HEK293 (cell line): Measurements from ENCODE around the gene BBX.

ENCODE experiments used
- CTCF ChIA-PET: fragments of 350-600 bp; formaldehyde crosslinking; extraction: SDS; loops from one replicate; lab custom pipeline; 2021; ENCODE audit warnings: antibody characterized with exemption; lab: Yijun Ruan, JAX
- POLR2A ChIA-PET: fragments of 300-600 bp; formaldehyde crosslinking; extraction: SDS; loops from one replicate; lab custom pipeline; 2020; ENCODE audit warnings: antibody characterized with exemption, inconsistent platforms; lab: Yijun Ruan, JAX
- H3K27ac ChIP-seq: fragments of 200-500 bp; sonication (Bioruptor generic); 2 replicates; pipeline ENCODE4 v1.5.1; 2014; ENCODE audit warnings: low read depth, low read length, control low read depth, inconsistent platforms; ENCODE audit errors: extremely low read depth
- H3K36me3 ChIP-seq, 2 experiments: fragments of 200-500 bp in 1 of 2; sonication (Bioruptor generic) in 1 of 2; 1 replicate in 1 of 2; 2 replicates in 1 of 2; pipeline ENCODE4 v1.5.1; 2014 to 2017; ENCODE audit warnings: inconsistent platforms in 2 of 2, low read length in 2 of 2; ENCODE audit not compliant: control insufficient read depth in 2 of 2, insufficient read depth in 1 of 2
- H3K4me1 ChIP-seq: fragments of 200-500 bp; sonication (Bioruptor generic); 2 replicates; pipeline ENCODE4 v1.5.1; 2014; ENCODE audit warnings: mild to moderate bottlenecking, low read length, inconsistent platforms; ENCODE audit not compliant: control insufficient read depth, insufficient read depth
- H3K4me3 ChIP-seq: 2 replicates; pipeline ENCODE4 v1.5.1; 2011; ENCODE audit warnings: low read depth, mild to moderate bottlenecking, control low read depth, low read length, moderate library complexity
- H3K9me3 ChIP-seq: fragments of 200-500 bp; sonication (Bioruptor generic); 2 replicates; pipeline ENCODE4 v1.5.1; 2014; ENCODE audit warnings: low read depth, low read length, inconsistent platforms; ENCODE audit not compliant: control insufficient read depth, insufficient read depth
- GLI2 ChIP-seq: fragments of 450-650 bp; formaldehyde crosslinking; IDR thresholded peaks from 2 replicates; pipeline ENCODE4; 2017; ENCODE audit warnings: missing biosample characterization, missing genetic modification characterization, low read depth, borderline replicate concordance
- KLF10 ChIP-seq: fragments of 450-650 bp; IDR thresholded peaks from 2 replicates; pipeline ENCODE4 v1.5.1; 2018; ENCODE audit warnings: missing biosample characterization, mild to moderate bottlenecking, missing genetic modification characterization
- MZF1 ChIP-seq: fragments of 450-650 bp; formaldehyde crosslinking; IDR thresholded peaks from 2 replicates; pipeline ENCODE4 v1.5.1; 2017; ENCODE audit warnings: missing biosample characterization, missing genetic modification characterization, borderline replicate concordance
- PRDM1 ChIP-seq: fragments of 450-650 bp; formaldehyde crosslinking; IDR thresholded peaks from 2 replicates; pipeline ENCODE4; 2016; ENCODE audit warnings: missing biosample characterization, missing genetic modification characterization
- SCRT1 ChIP-seq: fragments of 450-650 bp; formaldehyde crosslinking; IDR thresholded peaks from 2 replicates; pipeline ENCODE4 v1.5.1; 2016; ENCODE audit warnings: missing biosample characterization, missing genetic modification characterization, borderline replicate concordance
- YY1 ChIP-seq: fragments of 450-650 bp; formaldehyde crosslinking; IDR thresholded peaks from 2 replicates; pipeline ENCODE4 v1.5.1; 2018; ENCODE audit warnings: missing biosample characterization, missing genetic modification characterization
- ZNF169 ChIP-seq: fragments of 450-650 bp; formaldehyde crosslinking; IDR thresholded peaks from 2 replicates; pipeline ENCODE4 v1.5.1; 2016; ENCODE audit warnings: missing biosample characterization, missing genetic modification characterization
- ZNF2 ChIP-seq: fragments of 450-650 bp; formaldehyde crosslinking; IDR thresholded peaks from 2 replicates; pipeline ENCODE4 v1.5.1; 2016; ENCODE audit warnings: missing biosample characterization, missing genetic modification characterization
- ZNF37A ChIP-seq: fragments of 450-650 bp; IDR thresholded peaks from 2 replicates; pipeline ENCODE4 v1.5.1; 2018; ENCODE audit warnings: missing biosample characterization, missing genetic modification characterization
- ZNF416 ChIP-seq: fragments of 450-650 bp; formaldehyde crosslinking; IDR thresholded peaks from 2 replicates; pipeline ENCODE4 v1.5.1; 2016; ENCODE audit warnings: missing biosample characterization, missing genetic modification characterization
- ZNF530 ChIP-seq: fragments of 450-650 bp; formaldehyde crosslinking; IDR thresholded peaks from 2 replicates; pipeline ENCODE4 v1.5.1; 2016; ENCODE audit warnings: low read depth, missing biosample characterization, missing genetic modification characterization
- ZNF560 ChIP-seq: fragments of 450-650 bp; formaldehyde crosslinking; IDR thresholded peaks from 2 replicates; pipeline ENCODE4 v1.5.1; 2017; ENCODE audit warnings: missing biosample characterization, missing genetic modification characterization, borderline replicate concordance
- ZNF585B ChIP-seq: fragments of 450-650 bp; formaldehyde crosslinking; IDR thresholded peaks from 2 replicates; pipeline ENCODE4 v1.5.1; 2016; ENCODE audit warnings: missing biosample characterization, missing genetic modification characterization
- ZNF596 ChIP-seq: fragments of 450-650 bp; IDR thresholded peaks from 2 replicates; pipeline ENCODE4 v1.5.0; 2018; ENCODE audit warnings: missing biosample characterization, mild to moderate bottlenecking, missing genetic modification characterization, moderate library complexity
- ZXDB ChIP-seq: fragments of 450-650 bp; formaldehyde crosslinking; IDR thresholded peaks from 2 replicates; pipeline ENCODE4 v1.5.1; 2016; ENCODE audit warnings: missing biosample characterization, missing genetic modification characterization
- TF ChIP-seq, protein P1 (sequence below): fragments of 450-650 bp; formaldehyde crosslinking; IDR thresholded peaks from 2 replicates; pipeline ENCODE4 v1.5.1; 2016; ENCODE audit warnings: missing biosample characterization, missing genetic modification characterization
- TF ChIP-seq, protein P2 (sequence below): fragments of 450-650 bp; formaldehyde crosslinking; IDR thresholded peaks from 2 replicates; pipeline ENCODE4 v1.5.1; 2016; ENCODE audit warnings: missing biosample characterization, missing genetic modification characterization
- TF ChIP-seq, protein P3 (sequence below): fragments of 450-650 bp; formaldehyde crosslinking; IDR thresholded peaks from 2 replicates; pipeline ENCODE4 v1.5.1; 2016; ENCODE audit warnings: missing biosample characterization, missing genetic modification characterization, low read depth
- TF ChIP-seq, protein P4 (sequence below): fragments of 450-650 bp; formaldehyde crosslinking; IDR thresholded peaks from 2 replicates; pipeline ENCODE4 v1.5.1; 2017; ENCODE audit warnings: missing biosample characterization, mild to moderate bottlenecking, missing genetic modification characterization, moderate library complexity
- TF ChIP-seq, protein P5 (sequence below): fragments of 450-650 bp; formaldehyde crosslinking; IDR thresholded peaks from 2 replicates; pipeline ENCODE4 v1.5.1; 2016; ENCODE audit warnings: missing biosample characterization, missing genetic modification characterization, low read depth
- TF ChIP-seq, protein P6 (sequence below): fragments of 450-650 bp; formaldehyde crosslinking; IDR thresholded peaks from 2 replicates; pipeline ENCODE4 v1.5.1; 2017; ENCODE audit warnings: missing biosample characterization, missing genetic modification characterization

BBX gene

DNA sequence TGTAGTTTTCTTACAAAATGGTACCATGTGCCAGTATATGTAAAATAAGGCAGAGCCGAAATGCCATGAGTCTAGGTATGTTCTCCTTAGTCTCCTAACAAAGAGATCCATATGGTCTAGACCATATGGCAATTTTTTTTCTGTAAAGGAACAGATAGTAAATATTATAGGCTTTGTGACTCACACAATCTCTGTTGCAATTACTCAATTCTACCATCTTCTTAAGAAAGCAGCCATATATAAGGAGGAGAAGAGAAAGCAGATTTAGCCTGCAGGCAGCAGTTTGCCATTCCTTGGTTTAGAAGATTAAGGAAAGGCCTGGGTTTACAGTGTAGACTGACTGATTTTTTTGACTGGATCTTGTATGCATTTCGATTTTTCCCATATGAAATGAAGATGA, 16.3 kb upstream of the BBX start (continued):
- no peak for TF ChIP-seq ZNF560 (tag by site-specific recombination)
- TF ChIP-seq ZXDB = no peak
- TF ChIP-seq, protein P1, sequence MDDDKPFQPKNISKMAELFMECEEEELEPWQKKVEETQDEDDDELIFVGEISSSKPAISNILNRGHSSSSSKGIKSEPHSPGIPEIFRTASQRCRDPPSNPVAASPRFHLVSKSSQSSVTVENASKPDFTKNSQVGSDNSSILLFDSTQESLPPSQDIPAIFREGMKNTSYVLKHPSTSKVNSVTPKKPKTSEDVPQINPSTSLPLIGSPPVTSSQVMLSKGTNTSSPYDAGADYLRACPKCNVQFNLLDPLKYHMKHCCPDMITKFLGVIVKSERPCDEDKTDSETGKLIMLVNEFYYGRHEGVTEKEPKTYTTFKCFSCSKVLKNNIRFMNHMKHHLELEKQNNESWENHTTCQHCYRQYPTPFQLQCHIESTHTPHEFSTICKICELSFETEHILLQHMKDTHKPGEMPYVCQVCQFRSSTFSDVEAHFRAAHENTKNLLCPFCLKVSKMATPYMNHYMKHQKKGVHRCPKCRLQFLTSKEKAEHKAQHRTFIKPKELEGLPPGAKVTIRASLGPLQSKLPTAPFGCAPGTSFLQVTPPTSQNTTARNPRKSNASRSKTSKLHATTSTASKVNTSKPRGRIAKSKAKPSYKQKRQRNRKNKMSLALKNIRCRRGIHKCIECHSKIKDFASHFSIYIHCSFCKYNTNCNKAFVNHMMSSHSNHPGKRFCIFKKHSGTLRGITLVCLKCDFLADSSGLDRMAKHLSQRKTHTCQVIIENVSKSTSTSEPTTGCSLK (tag by site-specific recombination) = no peak
- TF ChIP-seq, protein P2, sequence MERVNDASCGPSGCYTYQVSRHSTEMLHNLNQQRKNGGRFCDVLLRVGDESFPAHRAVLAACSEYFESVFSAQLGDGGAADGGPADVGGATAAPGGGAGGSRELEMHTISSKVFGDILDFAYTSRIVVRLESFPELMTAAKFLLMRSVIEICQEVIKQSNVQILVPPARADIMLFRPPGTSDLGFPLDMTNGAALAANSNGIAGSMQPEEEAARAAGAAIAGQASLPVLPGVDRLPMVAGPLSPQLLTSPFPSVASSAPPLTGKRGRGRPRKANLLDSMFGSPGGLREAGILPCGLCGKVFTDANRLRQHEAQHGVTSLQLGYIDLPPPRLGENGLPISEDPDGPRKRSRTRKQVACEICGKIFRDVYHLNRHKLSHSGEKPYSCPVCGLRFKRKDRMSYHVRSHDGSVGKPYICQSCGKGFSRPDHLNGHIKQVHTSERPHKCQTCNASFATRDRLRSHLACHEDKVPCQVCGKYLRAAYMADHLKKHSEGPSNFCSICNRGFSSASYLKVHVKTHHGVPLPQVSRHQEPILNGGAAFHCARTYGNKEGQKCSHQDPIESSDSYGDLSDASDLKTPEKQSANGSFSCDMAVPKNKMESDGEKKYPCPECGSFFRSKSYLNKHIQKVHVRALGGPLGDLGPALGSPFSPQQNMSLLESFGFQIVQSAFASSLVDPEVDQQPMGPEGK (tag by site-specific recombination) = no peak
- TF ChIP-seq ZNF585B = no peak
- TF ChIP-seq ZNF2 (tag by site-specific recombination) = no peak
- TF ChIP-seq, protein P3, sequence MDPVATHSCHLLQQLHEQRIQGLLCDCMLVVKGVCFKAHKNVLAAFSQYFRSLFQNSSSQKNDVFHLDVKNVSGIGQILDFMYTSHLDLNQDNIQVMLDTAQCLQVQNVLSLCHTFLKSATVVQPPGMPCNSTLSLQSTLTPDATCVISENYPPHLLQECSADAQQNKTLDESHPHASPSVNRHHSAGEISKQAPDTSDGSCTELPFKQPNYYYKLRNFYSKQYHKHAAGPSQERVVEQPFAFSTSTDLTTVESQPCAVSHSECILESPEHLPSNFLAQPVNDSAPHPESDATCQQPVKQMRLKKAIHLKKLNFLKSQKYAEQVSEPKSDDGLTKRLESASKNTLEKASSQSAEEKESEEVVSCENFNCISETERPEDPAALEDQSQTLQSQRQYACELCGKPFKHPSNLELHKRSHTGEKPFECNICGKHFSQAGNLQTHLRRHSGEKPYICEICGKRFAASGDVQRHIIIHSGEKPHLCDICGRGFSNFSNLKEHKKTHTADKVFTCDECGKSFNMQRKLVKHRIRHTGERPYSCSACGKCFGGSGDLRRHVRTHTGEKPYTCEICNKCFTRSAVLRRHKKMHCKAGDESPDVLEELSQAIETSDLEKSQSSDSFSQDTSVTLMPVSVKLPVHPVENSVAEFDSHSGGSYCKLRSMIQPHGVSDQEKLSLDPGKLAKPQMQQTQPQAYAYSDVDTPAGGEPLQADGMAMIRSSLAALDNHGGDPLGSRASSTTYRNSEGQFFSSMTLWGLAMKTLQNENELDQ (tag by site-specific recombination) = no peak
- TF ChIP-seq, all 188 proteins: peak for 0

DNA sequence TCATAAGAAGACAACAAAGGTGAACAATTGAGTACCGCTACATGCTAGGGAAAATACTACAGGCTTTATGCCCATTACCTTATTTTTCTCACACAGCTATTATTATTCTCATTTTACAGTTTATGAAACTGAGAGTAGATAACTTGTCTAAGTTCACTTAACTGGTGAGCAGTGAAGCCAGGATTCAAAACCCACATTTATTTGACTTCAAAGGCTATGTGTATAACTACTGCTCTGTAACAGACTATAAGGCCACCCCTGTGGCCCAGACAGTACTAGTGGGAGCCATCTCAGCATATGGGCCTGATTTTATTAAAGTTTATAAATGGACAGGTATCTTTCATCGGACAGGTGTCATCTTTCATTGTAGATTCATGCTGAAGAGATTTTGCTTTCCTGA, 14.4 kb upstream of the BBX start:
- ChIA-PET CTCF (no interaction called here), POLR2A (no interaction called here)
- no peak overlapping the region for H3K27ac ChIP-seq
- H3K36me3 ChIP-seq = no peaks in the 10 kb centered on the region
- no peaks in the 10 kb centered on the region for H3K9me3 ChIP-seq
- no peak overlapping the region for H3K4me3 ChIP-seq
- TF ChIP-seq ZNF37A (no peak), PRDM1 (tag by site-specific recombination) (no peak), SCRT1 (tag by site-specific recombination) (no peak), ZNF596 (tag by site-specific recombination) (no peak), ZNF416 (tag by site-specific recombination) (no peak), YY1 (no peak), ZNF169 (tag by site-specific recombination) (no peak), GLI2 (tag by site-specific recombination) (no peak), KLF10 (tag by site-specific recombination) (no peak), MZF1 (no peak), ZNF530 (tag by site-specific recombination) (no peak)
- TF ChIP-seq, protein P4, sequence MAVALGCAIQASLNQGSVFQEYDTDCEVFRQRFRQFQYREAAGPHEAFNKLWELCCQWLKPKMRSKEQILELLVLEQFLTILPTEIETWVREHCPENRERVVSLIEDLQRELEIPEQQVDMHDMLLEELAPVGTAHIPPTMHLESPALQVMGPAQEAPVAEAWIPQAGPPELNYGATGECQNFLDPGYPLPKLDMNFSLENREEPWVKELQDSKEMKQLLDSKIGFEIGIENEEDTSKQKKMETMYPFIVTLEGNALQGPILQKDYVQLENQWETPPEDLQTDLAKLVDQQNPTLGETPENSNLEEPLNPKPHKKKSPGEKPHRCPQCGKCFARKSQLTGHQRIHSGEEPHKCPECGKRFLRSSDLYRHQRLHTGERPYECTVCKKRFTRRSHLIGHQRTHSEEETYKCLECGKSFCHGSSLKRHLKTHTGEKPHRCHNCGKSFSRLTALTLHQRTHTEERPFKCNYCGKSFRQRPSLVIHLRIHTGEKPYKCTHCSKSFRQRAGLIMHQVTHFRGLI (tag by site-specific recombination) = no peak
- TF ChIP-seq, protein P5, sequence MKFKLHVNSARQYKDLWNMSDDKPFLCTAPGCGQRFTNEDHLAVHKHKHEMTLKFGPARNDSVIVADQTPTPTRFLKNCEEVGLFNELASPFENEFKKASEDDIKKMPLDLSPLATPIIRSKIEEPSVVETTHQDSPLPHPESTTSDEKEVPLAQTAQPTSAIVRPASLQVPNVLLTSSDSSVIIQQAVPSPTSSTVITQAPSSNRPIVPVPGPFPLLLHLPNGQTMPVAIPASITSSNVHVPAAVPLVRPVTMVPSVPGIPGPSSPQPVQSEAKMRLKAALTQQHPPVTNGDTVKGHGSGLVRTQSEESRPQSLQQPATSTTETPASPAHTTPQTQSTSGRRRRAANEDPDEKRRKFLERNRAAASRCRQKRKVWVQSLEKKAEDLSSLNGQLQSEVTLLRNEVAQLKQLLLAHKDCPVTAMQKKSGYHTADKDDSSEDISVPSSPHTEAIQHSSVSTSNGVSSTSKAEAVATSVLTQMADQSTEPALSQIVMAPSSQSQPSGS (tag by site-specific recombination) = no peak
- TF ChIP-seq, protein P6, sequence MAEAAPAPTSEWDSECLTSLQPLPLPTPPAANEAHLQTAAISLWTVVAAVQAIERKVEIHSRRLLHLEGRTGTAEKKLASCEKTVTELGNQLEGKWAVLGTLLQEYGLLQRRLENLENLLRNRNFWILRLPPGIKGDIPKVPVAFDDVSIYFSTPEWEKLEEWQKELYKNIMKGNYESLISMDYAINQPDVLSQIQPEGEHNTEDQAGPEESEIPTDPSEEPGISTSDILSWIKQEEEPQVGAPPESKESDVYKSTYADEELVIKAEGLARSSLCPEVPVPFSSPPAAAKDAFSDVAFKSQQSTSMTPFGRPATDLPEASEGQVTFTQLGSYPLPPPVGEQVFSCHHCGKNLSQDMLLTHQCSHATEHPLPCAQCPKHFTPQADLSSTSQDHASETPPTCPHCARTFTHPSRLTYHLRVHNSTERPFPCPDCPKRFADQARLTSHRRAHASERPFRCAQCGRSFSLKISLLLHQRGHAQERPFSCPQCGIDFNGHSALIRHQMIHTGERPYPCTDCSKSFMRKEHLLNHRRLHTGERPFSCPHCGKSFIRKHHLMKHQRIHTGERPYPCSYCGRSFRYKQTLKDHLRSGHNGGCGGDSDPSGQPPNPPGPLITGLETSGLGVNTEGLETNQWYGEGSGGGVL (tag by site-specific recombination) = no peak
- no peaks in the 10 kb centered on the region for H3K4me1 ChIP-seq
